Measurements from ENCODE around the gene EFNB1. TPM values are rescaled to one million over a fixed set of nuclear protein-coding genes. Genes with fewer than 3 reads are reported as not detected.
"Not testable (repeated sequence)": the region's sequence is repeated elsewhere in the genome, so short reads cannot be mapped to it uniquely, and the experiment has no call there.

The EFNB1 gene
- 63.1 TPM for polyA plus RNA-seq (2013, experiment 1 of 4)
- 54.0 TPM for polyA plus RNA-seq (2013, experiment 2 of 4)
- 64.0 TPM for polyA plus RNA-seq (2013, experiment 3 of 4)
- polyA plus RNA-seq (2013, experiment 4 of 4): 64.2 TPM

DNA sequence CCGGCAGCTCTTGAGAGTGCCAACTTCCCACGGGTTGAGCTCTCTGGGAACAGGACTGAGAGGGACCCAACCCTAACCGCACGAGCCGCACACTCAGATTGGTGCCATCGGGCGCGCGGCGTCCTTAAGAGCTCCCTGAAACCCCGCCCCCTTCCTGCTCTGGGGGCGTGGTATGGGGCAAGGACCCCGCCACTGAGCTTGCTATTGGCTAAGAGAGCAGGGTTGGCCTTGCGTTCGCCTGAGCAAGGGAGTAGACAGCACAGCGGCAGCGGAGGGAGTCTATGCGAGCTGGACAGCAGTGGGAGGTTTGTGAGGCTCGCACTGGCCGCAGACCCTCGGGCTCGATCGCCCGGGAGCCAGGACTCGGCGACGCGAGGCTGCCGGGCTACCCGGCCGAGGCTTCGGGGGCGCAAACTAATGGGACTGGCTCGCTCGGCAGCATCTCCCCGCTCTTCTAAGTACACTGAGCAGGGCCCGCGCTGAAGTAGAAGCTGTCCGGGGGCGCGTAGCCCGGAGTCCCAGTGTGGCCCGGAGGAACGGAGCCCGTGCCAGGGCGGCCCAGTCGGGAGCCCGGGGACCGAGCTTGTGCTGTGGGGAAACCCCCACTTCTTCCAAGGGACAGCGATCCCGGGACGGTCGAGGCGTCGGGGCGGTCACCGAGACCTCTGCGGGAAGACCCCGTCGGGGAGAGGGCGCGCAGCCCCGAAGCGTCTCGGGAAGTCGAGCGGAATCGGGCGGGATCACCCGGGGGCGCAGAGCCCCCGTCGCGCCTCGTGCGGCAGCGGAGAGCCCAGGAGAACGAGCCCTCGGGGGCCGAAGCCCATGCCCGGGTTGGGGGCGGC is at the start of gene EFNB1:
EFNB1 (plus strand) TSS at position 282 of the 842 bp plus-strand sequence. CDS start 756 bp downstream, outside the sequence.
- no peaks in the 10 kb centered on the region for H3K9me3 ChIP-seq (ENCODE audit: control insufficient read depth, low read length)

DNA sequence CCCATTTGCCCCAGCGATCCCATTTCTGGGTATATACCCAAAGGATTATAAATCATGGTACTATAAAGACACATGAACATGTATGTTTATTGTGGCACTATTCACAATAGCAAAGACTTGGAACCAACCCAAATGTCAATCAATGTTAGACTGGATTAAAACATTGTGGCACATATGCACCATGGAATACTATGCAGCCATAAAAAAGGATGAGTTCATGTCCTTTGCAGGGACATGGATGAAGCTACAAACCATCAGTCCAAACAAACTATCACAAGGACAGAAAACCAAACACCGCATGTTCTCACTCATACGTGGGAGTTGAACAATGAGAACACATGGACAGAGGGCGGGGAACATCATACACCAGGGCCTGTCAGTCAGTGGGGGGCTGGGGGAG is 47.5 kb upstream of the EFNB1 start:
- H3K27me3 ChIP-seq (ENCODE audit: control insufficient read depth, insufficient read depth, low read length, poor library complexity, severe bottlenecking); H3K36me3 ChIP-seq (ENCODE audit: control insufficient read depth, insufficient read depth, low read length); H3K4me3 ChIP-seq (ENCODE audit: insufficient read depth, low read depth, low read length); H3K4me1 ChIP-seq (ENCODE audit: control insufficient read depth, insufficient read depth, low read length); H3K27ac ChIP-seq (ENCODE audit: insufficient read depth, low read depth, low read length, poor library complexity, severe bottlenecking); H3K9me3 ChIP-seq (ENCODE audit: control insufficient read depth, low read length): not testable (repeated sequence)
- 100% methylated on average over 2 to 4 of the region's 4 CpGs for WGBS, 2 experiments

More for the DNA sequence above, at the start of gene EFNB1:
- H3K27me3 ChIP-seq (ENCODE audit: control insufficient read depth, insufficient read depth, low read length, poor library complexity, severe bottlenecking): no peaks in the 10 kb centered on the region
- WGBS, 2 experiments: 1% methylated on average over 82 of the region's 82 CpGs
- peak within 1 kb of the TSS; percentile 66 for H3K4me3 ChIP-seq (ENCODE audit: insufficient read depth, low read depth, low read length)
- no peaks in the 10 kb centered on the region for H3K36me3 ChIP-seq (ENCODE audit: control insufficient read depth, insufficient read depth, low read length)
- peak within 1 kb of the TSS; percentile 16 for H3K27ac ChIP-seq (ENCODE audit: insufficient read depth, low read depth, low read length, poor library complexity, severe bottlenecking)
- H3K4me1 ChIP-seq (ENCODE audit: control insufficient read depth, insufficient read depth, low read length): peaks cover 4% of the 10 kb centered on the region

DNA sequence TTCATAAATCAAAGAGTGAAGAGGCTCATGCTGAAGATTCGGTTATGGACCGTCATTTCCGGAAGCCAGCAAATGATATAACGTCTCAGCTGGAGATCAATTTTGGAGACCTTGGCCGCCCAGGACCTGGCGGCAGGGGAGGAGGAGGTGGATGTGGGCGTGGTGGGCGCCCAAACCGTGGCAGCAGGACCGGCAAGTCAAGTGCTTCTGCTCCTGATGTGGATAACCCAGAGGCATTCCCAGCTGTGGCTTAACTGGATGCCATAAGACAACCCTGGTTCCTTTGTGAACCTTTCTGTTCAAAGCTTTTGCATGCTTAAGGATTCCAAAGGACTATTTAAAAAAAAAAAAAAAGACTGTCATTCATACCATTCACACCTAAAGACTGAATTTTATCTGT is 44.0 kb upstream of the EFNB1 start:
- H3K4me3 ChIP-seq (ENCODE audit: insufficient read depth, low read depth, low read length): no peak overlapping the region
- H3K27me3 ChIP-seq (ENCODE audit: control insufficient read depth, insufficient read depth, low read length, poor library complexity, severe bottlenecking): no peaks in the 10 kb centered on the region
- 90 to 93% methylated on average over 10 of the region's 10 CpGs for WGBS, 2 experiments
- H3K4me1 ChIP-seq (ENCODE audit: control insufficient read depth, insufficient read depth, low read length): no peaks in the 10 kb centered on the region
- no peak overlapping the region for H3K27ac ChIP-seq (ENCODE audit: insufficient read depth, low read depth, low read length, poor library complexity, severe bottlenecking)
- no peaks in the 10 kb centered on the region for H3K36me3 ChIP-seq (ENCODE audit: control insufficient read depth, insufficient read depth, low read length)
- H3K9me3 ChIP-seq (ENCODE audit: control insufficient read depth, low read length): no peaks in the 10 kb centered on the region

DNA sequence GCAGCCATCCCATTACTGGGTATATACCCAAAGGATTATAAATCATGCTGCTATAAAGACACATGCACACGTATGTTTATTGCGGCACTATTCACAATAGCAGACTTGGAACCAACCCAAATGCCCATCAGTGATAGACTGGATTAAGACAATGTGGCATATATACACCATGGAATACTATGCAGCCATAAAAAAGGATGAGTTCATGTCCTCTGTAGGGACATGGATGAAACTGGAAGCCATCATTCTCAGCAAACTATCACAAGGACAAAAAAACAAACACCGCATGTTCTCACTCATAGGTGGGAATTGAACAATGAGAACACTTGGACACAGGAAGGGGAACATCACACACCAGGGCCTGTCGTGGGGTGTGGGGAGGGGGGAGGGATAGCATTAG is 42.2 kb upstream of the EFNB1 start:
- H3K4me1 ChIP-seq (ENCODE audit: control insufficient read depth, insufficient read depth, low read length); H3K27ac ChIP-seq (ENCODE audit: insufficient read depth, low read depth, low read length, poor library complexity, severe bottlenecking); H3K4me3 ChIP-seq (ENCODE audit: insufficient read depth, low read depth, low read length); H3K27me3 ChIP-seq (ENCODE audit: control insufficient read depth, insufficient read depth, low read length, poor library complexity, severe bottlenecking); H3K36me3 ChIP-seq (ENCODE audit: control insufficient read depth, insufficient read depth, low read length); H3K9me3 ChIP-seq (ENCODE audit: control insufficient read depth, low read length): not testable (repeated sequence)
- 83 to 100% methylated on average over 1 of the region's 4 CpGs for WGBS, 2 experiments

DNA sequence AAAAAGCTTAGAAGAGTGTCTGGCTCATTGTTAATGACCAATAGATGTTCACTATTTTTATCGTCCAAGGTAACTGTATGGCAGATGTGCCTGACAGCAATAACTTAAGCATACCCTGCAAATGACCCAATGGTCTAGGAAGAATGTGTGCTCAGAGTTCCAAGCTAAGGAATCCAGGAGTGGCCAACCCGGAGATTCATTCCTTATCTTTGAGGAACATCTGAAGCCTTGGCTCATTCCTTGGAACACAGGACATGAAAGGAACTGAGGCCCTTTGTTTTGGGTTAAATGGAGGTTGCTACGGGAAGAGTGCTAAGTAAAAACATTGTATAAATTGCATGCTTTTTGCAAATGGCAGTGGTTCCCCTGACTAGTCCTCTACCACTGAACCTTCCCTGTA is 38.9 kb upstream of the EFNB1 start:
- no peak overlapping the region for H3K4me3 ChIP-seq (ENCODE audit: insufficient read depth, low read depth, low read length)
- H3K9me3 ChIP-seq (ENCODE audit: control insufficient read depth, low read length): no peaks in the 10 kb centered on the region
- H3K27ac ChIP-seq (ENCODE audit: insufficient read depth, low read depth, low read length, poor library complexity, severe bottlenecking): no peak overlapping the region
- 87 to 94% methylated on average over 3 of the region's 3 CpGs for WGBS, 2 experiments
- H3K36me3 ChIP-seq (ENCODE audit: control insufficient read depth, insufficient read depth, low read length): no peaks in the 10 kb centered on the region
- no peaks in the 10 kb centered on the region for H3K4me1 ChIP-seq (ENCODE audit: control insufficient read depth, insufficient read depth, low read length)
- H3K27me3 ChIP-seq (ENCODE audit: control insufficient read depth, insufficient read depth, low read length, poor library complexity, severe bottlenecking): no peaks in the 10 kb centered on the region

DNA sequence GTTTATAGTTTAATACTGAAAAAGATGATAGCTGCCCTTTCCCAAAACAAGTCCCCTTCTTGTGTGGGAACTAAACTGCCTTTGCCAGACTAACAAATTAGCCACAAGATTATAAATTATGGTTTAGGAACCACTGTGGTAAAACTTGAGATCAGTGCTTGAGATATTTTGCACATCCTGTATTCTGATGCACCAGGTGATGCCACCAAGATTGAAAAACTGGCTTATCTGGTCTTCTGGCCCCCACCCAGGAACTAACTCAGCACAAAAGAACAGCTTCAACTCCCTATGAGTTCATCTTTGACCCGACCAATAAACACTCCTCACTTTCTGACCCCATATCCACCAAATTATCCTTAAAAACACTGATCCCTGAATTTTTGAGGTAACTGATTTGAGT is 36.7 kb upstream of the EFNB1 start:
- no peak overlapping the region for H3K4me3 ChIP-seq (ENCODE audit: insufficient read depth, low read depth, low read length)
- no peaks in the 10 kb centered on the region for H3K36me3 ChIP-seq (ENCODE audit: control insufficient read depth, insufficient read depth, low read length)
- WGBS, 2 experiments: 67% methylated on average over 1 of the region's 1 CpG; no CpG with 5 or more reads in 1 of the 2 experiments
- H3K27ac ChIP-seq (ENCODE audit: insufficient read depth, low read depth, low read length, poor library complexity, severe bottlenecking): no peak overlapping the region
- no peaks in the 10 kb centered on the region for H3K27me3 ChIP-seq (ENCODE audit: control insufficient read depth, insufficient read depth, low read length, poor library complexity, severe bottlenecking)
- no peaks in the 10 kb centered on the region for H3K9me3 ChIP-seq (ENCODE audit: control insufficient read depth, low read length)
- no peaks in the 10 kb centered on the region for H3K4me1 ChIP-seq (ENCODE audit: control insufficient read depth, insufficient read depth, low read length)

DNA sequence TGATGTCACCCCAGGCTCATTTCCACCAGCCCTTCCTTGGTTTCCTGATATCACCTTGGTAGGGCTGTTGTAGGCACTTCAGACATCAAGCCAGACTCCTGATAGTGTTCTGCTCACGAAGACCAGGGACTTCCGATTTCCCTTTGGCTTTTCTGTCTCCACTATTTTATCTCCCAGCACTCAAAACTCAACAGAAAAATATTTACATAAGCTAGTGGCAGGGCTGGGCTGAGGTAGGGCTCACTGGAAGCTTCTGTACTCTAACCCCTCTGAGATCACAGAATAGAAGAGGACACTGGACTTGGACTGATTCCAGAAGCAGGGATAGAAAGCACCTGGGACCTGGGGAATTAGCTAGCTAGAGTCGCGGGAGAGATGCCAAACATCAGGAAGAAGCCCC is 34.4 kb upstream of the EFNB1 start:
- Histone ChIP-seq H3K36me3 (ENCODE audit: control insufficient read depth, insufficient read depth, low read length) (no peaks in the 10 kb centered on the region), H3K4me1 (ENCODE audit: control insufficient read depth, insufficient read depth, low read length) (no peaks in the 10 kb centered on the region), H3K27ac (ENCODE audit: insufficient read depth, low read depth, low read length, poor library complexity, severe bottlenecking) (no peak overlapping the region), H3K9me3 (ENCODE audit: control insufficient read depth, low read length) (no peaks in the 10 kb centered on the region), H3K4me3 (ENCODE audit: insufficient read depth, low read depth, low read length) (no peak overlapping the region), H3K27me3 (ENCODE audit: control insufficient read depth, insufficient read depth, low read length, poor library complexity, severe bottlenecking) (no peaks in the 10 kb centered on the region)
- 94 to 96% methylated on average over 4 of the region's 4 CpGs for WGBS, 2 experiments

DNA sequence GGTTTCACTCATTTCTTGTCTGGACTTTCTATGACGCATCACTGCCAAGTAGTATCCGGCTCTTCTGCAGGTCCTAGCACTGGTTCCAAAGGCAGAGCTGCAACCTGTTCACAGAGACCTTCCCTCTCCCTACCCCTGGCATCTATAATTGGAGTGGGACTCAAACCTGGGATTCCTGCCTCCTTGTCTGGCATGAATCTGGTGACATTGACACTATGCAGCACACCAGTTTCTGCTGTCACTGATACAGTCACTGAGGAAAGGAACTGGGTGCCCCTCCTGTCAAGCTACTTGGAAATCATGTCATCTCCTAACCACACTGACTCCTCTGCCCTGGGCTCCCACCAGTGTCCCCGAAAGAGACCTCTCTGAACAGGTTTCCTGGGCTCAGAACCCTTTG is 33.1 kb upstream of the EFNB1 start:
- H3K36me3 ChIP-seq (ENCODE audit: control insufficient read depth, insufficient read depth, low read length): no peaks in the 10 kb centered on the region
- no peak overlapping the region for H3K27ac ChIP-seq (ENCODE audit: insufficient read depth, low read depth, low read length, poor library complexity, severe bottlenecking)
- no peak overlapping the region for H3K4me3 ChIP-seq (ENCODE audit: insufficient read depth, low read depth, low read length)
- WGBS, 2 experiments: 85 to 93% methylated on average over 3 of the region's 3 CpGs
- no peaks in the 10 kb centered on the region for H3K27me3 ChIP-seq (ENCODE audit: control insufficient read depth, insufficient read depth, low read length, poor library complexity, severe bottlenecking)
- H3K4me1 ChIP-seq (ENCODE audit: control insufficient read depth, insufficient read depth, low read length): no peaks in the 10 kb centered on the region
- H3K9me3 ChIP-seq (ENCODE audit: control insufficient read depth, low read length): no peaks in the 10 kb centered on the region

DNA sequence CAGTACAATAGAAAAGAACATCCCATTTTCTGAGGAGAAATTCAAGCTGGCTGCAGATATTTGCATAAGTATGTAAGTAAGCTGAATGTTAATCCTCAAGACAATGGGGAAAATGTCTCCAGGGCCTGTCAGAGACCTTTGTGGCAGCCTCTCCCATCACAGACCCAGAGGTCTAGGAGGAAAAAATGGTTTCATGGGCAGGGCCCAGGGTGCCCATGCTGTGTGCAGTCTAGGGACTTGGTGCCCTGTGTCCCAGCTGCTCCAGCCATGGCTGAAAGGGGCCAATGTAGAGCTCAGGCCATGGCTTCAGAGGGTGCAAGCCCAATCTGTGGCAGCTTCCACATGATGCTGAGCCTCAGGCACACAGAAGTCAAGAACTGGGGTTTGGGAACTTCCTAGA is 30.4 kb upstream of the EFNB1 start:
- not testable (repeated sequence) for H3K4me1 ChIP-seq (ENCODE audit: control insufficient read depth, insufficient read depth, low read length); H3K4me3 ChIP-seq (ENCODE audit: insufficient read depth, low read depth, low read length); H3K9me3 ChIP-seq (ENCODE audit: control insufficient read depth, low read length); H3K27me3 ChIP-seq (ENCODE audit: control insufficient read depth, insufficient read depth, low read length, poor library complexity, severe bottlenecking); H3K27ac ChIP-seq (ENCODE audit: insufficient read depth, low read depth, low read length, poor library complexity, severe bottlenecking); H3K36me3 ChIP-seq (ENCODE audit: control insufficient read depth, insufficient read depth, low read length)

DNA sequence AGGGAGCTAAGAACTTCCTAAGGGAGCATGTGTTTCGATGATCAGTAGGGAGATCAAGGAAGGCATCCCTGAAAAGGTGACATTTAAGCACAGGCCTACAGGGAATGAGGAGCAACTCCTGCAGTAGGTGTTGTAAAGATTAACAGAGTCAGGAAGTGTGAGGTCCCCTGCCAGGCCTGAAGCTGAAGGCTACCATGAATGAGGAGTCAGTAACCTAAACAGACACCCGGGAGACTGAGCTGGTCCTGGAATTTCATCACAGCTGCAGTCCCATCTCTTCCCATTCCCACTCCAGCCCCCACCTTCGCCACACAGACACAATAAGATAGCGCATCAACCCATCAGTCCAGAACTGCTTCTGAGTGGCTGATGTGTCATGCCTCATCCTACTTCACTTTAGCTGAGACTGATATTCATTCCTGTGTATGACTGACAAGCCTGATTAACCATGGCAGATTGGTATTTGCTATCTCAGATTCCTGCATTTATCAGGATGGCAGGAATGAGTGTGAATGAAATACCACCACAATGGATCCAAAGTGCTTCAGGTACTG is 27.0 kb upstream of the EFNB1 start:
- Histone ChIP-seq H3K36me3 (ENCODE audit: control insufficient read depth, insufficient read depth, low read length) (no peaks in the 10 kb centered on the region), H3K4me3 (ENCODE audit: insufficient read depth, low read depth, low read length) (no peak overlapping the region), H3K27me3 (ENCODE audit: control insufficient read depth, insufficient read depth, low read length, poor library complexity, severe bottlenecking) (no peaks in the 10 kb centered on the region), H3K27ac (ENCODE audit: insufficient read depth, low read depth, low read length, poor library complexity, severe bottlenecking) (no peak overlapping the region), H3K4me1 (ENCODE audit: control insufficient read depth, insufficient read depth, low read length) (no peaks in the 10 kb centered on the region), H3K9me3 (ENCODE audit: control insufficient read depth, low read length) (no peaks in the 10 kb centered on the region)
- WGBS, 2 experiments: 87 to 93% methylated on average over 4 of the region's 4 CpGs

Measured in ectodermal cell (in vitro differentiated cells).